Adipocyte (in vitro differentiated cells): ENCODE results near the gene LRIG1.
A peak's percentile ranks its signal among the peaks of the same experiment; 100 is the strongest.

ENCODE experiments used
- DNase-seq: peaks from one replicate; pipeline ENCODE4 v3.0.0-alpha.2; 2015; ENCODE audit warnings: low read depth
- H3K27me3 ChIP-seq: replicated peaks from 2 replicates; pipeline ENCODE4 v1.7.0; 2013; ENCODE audit warnings: mild to moderate bottlenecking, low read length, moderate library complexity; ENCODE audit not compliant: control insufficient read depth, insufficient read depth
- H3K36me3 ChIP-seq: 2 replicates; pipeline ENCODE4 v1.7.0; 2013; ENCODE audit warnings: low read length, mild to moderate bottlenecking, moderate library complexity; ENCODE audit not compliant: control insufficient read depth, insufficient read depth, severe bottlenecking
- H3K4me1 ChIP-seq: 2 replicates; pipeline ENCODE4 v1.7.0; 2013; ENCODE audit warnings: mild to moderate bottlenecking, low read length, moderate library complexity; ENCODE audit not compliant: control insufficient read depth, insufficient read depth
- H3K4me3 ChIP-seq: 2 replicates; pipeline ENCODE4 v1.7.0; 2013; ENCODE audit warnings: mild to moderate bottlenecking, low read length, moderate library complexity
- H3K9ac ChIP-seq: 2 replicates; pipeline ENCODE4 v1.7.0; 2013; ENCODE audit warnings: mild to moderate bottlenecking, low read length, moderate library complexity
- H3K9me3 ChIP-seq: 2 replicates; pipeline ENCODE4 v1.7.0; 2013; ENCODE audit warnings: mild to moderate bottlenecking, low read length, moderate library complexity; ENCODE audit not compliant: control insufficient read depth

Gene LRIG1

GRCh38 chr3:66411961-66412887 lies 88.6 kb downstream of the LRIG1 start:
- peaks cover 20% of the 10 kb centered on the region for H3K4me1 ChIP-seq
- H3K4me3 ChIP-seq: no peak overlapping the region
- H3K9ac ChIP-seq: no peak overlapping the region
- no peaks in the 10 kb centered on the region for H3K9me3 ChIP-seq
- no peak for DNase-seq
- peaks cover 14% of the 10 kb centered on the region for H3K36me3 ChIP-seq
- H3K27me3 ChIP-seq: no peaks in the 10 kb centered on the region

- no peaks in the 10 kb centered on the region for H3K27me3 ChIP-seq
- no peak overlapping the region for H3K9ac ChIP-seq
- peaks cover 20% of the 10 kb centered on the region for H3K4me1 ChIP-seq
- DNase-seq: no peak
- H3K4me3 ChIP-seq: no peak overlapping the region
- H3K36me3 ChIP-seq: peaks cover 14% of the 10 kb centered on the region
- no peaks in the 10 kb centered on the region for H3K9me3 ChIP-seq
Measured at GRCh38 chr3:66411474-66411873, 89.3 kb downstream of the LRIG1 start.

GRCh38 chr3:66410976-66411375 lies 89.8 kb downstream of the LRIG1 start:
- H3K36me3 ChIP-seq: peaks cover 14% of the 10 kb centered on the region
- no peak overlapping the region for H3K9ac ChIP-seq
- H3K4me1 ChIP-seq: peaks cover 25% of the 10 kb centered on the region
- H3K9me3 ChIP-seq: no peaks in the 10 kb centered on the region
- no peak overlapping the region for H3K4me3 ChIP-seq
- no peaks in the 10 kb centered on the region for H3K27me3 ChIP-seq
- no peak for DNase-seq

- no peaks in the 10 kb centered on the region for H3K9me3 ChIP-seq
- no peak overlapping the region for H3K4me3 ChIP-seq
- no peak overlapping the region for H3K9ac ChIP-seq
- no peaks in the 10 kb centered on the region for H3K27me3 ChIP-seq
- peaks cover 34% of the 10 kb centered on the region for H3K4me1 ChIP-seq
- peaks cover 12% of the 10 kb centered on the region for H3K36me3 ChIP-seq
- DNase-seq: no peak
Measured at GRCh38 chr3:66409771-66410754, 90.8 kb downstream of the LRIG1 start.

- peak; percentile 75 for DNase-seq
- Histone ChIP-seq H3K9me3 (no peaks in the 10 kb centered on the region), H3K36me3 (peaks cover 11% of the 10 kb centered on the region), H3K9ac (no peak overlapping the region), H3K4me1 (peaks cover 35% of the 10 kb centered on the region), H3K27me3 (no peaks in the 10 kb centered on the region), H3K4me3 (no peak overlapping the region)
Measured at GRCh38 chr3:66407611-66408218, 93.1 kb downstream of the LRIG1 start.

GRCh38 chr3:66406831-66407610 lies 93.8 kb downstream of the LRIG1 start:
- H3K9ac ChIP-seq: no peak overlapping the region
- no peak overlapping the region for H3K4me3 ChIP-seq
- H3K4me1 ChIP-seq: peaks cover 37% of the 10 kb centered on the region
- peaks cover 9% of the 10 kb centered on the region for H3K36me3 ChIP-seq
- no peak for DNase-seq
- H3K9me3 ChIP-seq: no peaks in the 10 kb centered on the region
- H3K27me3 ChIP-seq: no peaks in the 10 kb centered on the region

GRCh38 chr3:66406163-66406562 lies 94.7 kb downstream of the LRIG1 start:
- Histone ChIP-seq H3K9me3 (no peaks in the 10 kb centered on the region), H3K9ac (no peak overlapping the region), H3K36me3 (peaks cover 9% of the 10 kb centered on the region), H3K4me1 (peaks cover 33% of the 10 kb centered on the region), H3K4me3 (no peak overlapping the region), H3K27me3 (no peaks in the 10 kb centered on the region)
- no peak for DNase-seq

GRCh38 chr3:66405701-66406091 lies 95.1 kb downstream of the LRIG1 start:
- DNase-seq: peak; percentile 67
- Histone ChIP-seq H3K4me1 (peaks cover 32% of the 10 kb centered on the region), H3K36me3 (peaks cover 9% of the 10 kb centered on the region), H3K4me3 (no peak overlapping the region), H3K27me3 (no peaks in the 10 kb centered on the region), H3K9me3 (no peaks in the 10 kb centered on the region), H3K9ac (no peak overlapping the region)

GRCh38 chr3:66404903-66405700 lies 95.7 kb downstream of the LRIG1 start:
- H3K9me3 ChIP-seq: no peaks in the 10 kb centered on the region
- peaks cover 8% of the 10 kb centered on the region for H3K36me3 ChIP-seq
- no peaks in the 10 kb centered on the region for H3K27me3 ChIP-seq
- peaks cover 32% of the 10 kb centered on the region for H3K4me1 ChIP-seq
- no peak overlapping the region for H3K4me3 ChIP-seq
- no peak overlapping the region for H3K9ac ChIP-seq
- DNase-seq: no peak

GRCh38 chr3:66404197-66404596 lies 96.6 kb downstream of the LRIG1 start:
- no peak for DNase-seq
- Histone ChIP-seq H3K4me3 (no peak overlapping the region), H3K36me3 (no peaks in the 10 kb centered on the region), H3K9ac (no peak overlapping the region), H3K4me1 (peaks cover 32% of the 10 kb centered on the region), H3K27me3 (no peaks in the 10 kb centered on the region), H3K9me3 (no peaks in the 10 kb centered on the region)
